NCI-H128 (cell line): ENCODE results near the gene EEPD1.

Source experiments
- DNase-seq: peaks from one replicate; lab custom pipeline; 2025; ENCODE audit not compliant: unreplicated experiment; lab: John Stamatoyannopoulos, UW

The EEPD1 gene

DNA sequence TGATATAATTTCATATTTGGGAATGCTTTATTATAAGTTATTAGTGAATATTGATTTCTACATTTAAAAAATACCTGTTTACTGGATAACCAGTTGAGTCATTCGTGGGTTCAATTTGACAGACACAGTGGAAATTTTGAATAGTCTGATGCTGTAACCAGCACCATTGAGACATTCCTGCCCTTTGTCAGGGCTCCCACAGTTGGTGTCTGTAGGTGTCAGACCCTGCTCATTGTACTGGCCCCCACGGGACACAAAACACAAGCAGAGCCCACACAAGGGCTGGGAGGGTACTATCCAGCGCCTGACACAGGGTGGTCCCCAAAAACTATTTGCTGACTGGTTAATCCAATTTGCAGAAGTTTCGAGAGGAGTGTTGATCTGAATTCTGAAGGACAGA, 35.9 kb downstream of the EEPD1 start:
- DNase-seq = no peak

DNA sequence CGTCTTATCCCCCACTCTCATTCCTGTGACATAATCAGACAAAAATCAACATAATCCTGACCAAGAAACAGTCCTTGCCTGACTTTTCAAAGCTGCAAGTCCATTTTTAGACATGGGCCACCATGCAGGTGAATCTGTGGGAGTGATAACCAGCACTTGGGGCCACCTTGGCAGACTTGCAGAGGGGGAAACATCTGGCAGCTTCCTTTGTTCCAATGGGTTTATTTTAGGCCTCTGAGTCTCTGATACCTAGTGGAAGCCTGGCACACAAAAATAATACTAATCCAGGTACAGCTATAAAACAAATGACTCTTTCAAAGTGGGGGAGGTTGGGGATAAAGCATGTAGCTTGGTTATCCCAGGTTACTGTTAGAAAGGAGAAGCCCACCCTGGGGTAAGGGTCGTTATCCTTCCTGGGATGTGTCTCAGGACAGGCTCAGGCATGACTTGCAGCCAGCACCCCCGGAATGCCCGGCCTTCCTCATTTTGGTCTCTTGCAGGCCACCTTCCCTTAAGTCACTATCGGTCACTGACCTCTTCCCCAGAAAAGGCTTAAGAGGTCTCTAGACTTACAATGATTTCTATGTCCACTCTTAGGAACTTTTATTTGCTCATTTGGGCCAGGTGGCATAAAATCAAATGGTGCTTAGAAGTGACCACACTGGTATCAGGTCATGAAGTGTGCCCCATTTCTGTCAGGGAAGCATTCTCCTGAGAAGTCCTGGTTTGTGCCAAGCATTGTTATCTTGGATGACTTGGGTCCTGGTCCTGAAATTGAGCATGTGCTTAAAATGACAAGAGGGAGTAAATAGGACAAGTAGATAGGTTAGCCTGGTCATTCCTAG, 37.6 kb downstream of the EEPD1 start:
- no peak for DNase-seq

DNA sequence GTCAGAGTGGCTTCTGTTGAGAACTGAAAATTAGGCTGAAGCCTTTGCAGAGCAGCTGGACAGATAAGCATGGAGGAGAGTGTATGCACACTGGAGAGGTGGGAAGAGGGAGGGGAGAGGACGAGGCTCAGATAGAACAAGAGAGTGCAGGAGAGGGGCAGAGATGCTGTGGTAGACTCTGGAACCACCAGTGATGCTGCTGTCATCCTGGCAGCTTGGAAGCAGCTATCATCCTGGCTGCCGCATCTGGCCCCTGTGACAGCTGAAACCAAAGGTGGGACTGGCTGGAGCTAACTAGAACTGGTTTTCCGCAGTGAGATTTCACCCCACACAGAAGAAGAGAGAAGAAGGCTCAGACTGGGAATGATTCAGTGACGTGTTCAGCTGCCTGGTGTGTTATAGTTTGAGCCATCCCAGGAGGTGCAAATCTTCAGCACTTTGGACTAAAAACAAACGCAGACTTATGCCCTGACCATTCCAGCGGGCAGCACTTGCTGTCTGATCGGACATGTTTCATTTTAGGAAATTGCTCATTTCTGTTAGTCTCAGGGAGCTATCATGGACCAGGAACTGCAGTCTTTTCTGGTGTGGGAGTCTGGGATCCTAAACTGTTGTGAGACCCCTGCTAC, 38.4 kb downstream of the EEPD1 start:
- no peak for DNase-seq

DNA sequence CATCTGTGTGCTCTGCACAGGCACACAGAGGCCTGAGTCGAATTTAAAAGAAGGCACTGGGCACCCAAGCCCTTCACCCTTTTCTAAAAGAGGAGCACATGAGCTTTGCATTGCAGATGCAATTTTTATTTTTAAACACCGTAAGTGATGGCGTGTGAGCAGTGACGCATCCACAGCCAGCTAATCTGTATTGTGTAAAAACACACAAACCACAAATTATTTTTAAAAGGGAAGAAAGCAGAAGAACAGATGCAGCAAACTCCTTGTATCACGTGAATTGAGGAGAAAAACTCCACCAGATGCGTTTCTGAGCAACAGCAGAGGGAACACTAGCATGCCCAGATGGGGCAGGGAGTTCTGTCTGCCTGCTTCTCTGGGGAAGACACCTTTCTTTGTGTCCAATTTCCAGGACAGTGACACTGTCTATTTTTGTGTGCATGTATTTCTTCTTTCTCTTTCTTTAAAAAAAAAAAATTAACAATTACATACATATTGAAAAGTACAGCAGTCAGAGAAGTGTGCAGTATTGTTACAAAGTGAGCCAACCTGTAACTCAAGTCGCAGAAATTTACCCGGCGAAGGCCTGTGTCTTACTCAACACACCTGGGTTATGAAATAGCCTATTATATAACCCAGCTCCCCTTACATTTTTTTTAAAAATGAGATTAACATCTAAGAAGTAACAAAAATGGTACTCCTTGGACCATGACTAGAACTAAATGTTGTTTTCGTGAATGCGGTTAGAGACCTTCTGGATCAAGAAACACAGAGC, 39.2 kb downstream of the EEPD1 start:
- no peak for DNase-seq

DNA sequence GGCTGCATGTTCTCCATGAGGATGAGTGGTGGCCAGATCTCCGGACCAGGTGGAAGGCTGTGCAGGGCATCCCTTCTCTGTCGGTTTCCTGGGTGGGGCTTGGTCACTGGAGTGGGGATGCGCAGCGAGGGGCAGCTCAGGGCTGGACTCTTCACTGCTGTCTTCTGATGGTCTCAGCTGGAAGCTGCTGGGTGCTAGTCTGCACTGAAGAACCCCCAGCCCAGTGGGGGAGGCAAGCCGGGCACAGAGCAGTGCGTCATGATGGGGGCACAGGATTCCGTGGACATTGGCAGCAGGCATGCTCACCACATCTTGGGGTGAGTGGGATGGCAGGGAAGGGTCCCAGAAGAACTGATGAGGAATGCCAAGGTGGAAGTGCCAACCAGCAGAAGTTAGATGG, 39.8 kb downstream of the EEPD1 start:
- DNase-seq = no peak

DNA sequence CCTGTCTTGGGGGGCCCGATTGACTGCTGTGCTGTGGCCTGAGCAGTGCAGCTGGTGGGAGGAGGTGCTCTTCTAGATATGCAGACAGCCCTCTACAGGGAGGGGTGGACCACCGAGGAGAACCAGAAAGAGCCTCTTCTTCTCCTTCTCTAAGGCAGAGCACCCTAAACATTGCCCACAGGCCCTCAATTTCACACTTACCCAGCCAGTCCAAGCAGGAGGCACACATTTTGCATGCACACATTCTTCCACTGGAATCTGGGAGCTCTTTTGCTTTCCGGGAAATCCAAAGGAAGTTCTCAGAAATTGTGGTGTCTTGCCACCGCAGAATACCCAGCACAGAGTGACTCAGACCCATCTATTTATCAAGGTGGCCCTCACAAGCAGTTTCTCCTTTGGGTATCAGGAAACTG, 45.8 kb downstream of the EEPD1 start:
- no peak for DNase-seq

DNA sequence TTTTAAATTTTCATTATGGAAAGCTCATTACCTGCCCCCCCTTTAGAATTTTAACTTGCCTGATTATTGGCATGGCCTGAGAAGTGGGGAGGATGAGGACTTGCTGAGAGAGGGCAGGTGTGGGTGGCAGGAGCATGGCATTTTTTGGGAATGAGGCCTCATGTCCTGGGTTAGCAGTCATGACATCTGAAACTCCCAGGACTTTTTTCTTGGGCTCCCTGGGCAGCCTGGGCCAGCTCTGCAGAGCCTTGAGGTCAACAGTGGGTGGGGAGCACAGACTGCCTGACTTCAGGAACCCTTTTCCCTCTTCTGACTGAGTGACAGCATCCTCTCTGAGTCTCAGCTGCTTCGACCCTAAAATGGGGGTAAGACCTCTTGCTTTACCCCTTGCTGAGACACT, 46.3 kb downstream of the EEPD1 start:
- no peak for DNase-seq

DNA sequence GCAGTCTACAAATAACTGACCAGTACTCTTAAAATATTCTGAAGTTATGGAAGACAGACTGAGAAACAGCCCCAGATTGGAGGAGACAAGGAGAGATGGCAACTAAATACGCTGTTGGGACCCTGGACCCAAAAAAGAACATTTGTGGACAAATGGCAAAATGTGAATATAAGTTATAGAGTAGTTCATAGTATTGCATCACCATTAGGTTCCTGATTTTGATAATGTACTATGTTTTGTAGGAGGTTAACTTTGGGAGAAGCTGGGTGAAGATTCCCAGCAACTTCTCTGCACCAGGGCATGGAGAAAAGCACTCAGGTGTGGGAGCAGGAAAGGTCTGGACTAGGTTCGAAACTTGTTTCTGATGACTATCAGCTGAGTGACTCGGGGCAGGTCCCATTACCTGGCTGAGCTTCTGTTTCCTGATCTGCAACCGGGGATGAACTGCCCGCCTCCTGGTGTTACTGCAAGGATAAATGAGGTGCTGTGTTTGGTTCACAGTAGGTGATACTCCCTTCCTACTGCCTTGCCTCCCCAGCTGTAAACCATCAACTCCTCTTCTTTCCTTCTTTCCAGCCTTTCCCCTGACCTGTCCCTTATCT, 48.2 kb downstream of the EEPD1 start:
- DNase-seq = no peak

DNA sequence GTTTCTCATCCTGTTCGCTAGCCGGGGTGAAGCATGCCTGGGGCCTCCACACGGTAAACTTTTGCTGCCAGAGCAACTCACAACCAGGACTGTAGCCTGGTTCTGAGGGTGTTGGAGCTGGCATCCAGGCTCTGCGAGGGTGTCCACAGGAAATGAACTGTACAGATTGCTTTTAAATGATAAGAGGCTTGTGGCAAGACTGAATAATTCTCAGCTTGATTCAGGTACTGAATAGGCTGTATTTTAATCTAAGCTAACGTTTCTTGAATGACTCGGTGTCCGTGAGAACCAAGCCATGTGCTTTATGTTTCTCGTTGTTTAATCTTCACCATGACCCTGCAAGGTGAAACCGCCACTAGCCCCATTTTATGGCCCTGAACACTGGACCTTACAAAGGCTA, 49.3 kb downstream of the EEPD1 start:
- no peak for DNase-seq

DNA sequence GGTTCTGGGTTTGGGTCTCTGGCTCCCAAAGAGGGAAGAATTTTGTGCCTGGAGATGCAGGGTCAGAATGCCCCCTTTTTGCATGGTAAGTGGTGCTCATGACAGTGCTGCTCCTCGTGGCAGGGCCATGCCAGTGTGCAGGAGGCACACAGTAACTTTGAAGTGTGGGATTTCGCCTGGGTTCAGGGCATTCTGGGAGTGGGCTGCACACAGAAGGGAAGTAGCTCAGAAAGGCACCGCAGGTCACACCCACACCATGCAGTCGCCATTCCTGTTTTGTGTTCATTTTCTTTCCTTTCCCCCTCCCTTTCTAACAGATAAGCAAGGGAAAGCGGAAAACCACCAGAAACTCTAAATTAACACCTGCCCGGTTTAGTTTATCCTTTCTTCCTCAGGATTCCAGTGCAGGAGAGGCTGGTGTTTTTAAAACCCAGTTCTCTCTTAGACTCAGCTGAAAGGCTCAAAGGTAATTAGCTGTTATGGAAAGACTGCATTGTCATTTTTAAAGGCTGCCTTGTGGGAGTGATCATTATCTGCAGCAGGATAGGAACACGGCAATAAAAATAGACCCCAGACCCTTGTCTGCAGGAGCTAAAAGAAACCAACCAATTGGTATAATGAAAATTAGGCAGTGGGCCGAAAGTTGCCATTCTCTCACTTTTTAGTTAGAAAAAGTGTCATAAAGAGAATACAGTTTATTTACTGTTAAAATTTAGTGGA, 50.2 kb downstream of the EEPD1 start:
- DNase-seq = no peak

DNA sequence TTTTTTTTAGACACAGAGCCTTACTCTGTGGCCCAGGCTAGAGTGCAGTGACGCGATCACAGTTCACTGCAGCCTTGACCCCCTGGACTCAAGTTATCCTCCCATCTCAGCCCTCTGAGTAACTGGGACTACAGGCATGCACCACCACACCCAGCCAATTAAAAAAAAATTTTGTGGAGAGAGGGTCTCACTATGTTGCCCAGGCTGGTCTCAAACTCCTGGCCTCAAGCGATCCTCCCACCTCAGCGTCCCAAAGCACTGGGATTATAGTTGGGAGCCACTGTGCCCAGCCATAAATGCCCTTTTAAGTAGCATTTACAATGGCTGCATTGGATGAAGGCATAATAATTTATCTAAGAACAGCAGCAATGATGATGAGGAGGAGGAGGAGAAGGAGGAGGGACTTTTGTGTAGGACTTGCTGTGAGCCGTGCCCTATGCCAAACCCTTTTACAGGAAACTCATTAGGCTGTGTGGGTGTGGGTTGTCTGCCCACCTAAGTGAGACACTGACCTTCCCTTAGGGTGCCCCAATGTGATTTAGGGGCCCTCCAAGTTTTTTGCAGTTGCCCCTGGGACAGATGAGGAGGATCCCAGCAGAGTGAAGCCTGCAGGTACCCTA, 51.1 kb downstream of the EEPD1 start:
- no peak for DNase-seq

DNA sequence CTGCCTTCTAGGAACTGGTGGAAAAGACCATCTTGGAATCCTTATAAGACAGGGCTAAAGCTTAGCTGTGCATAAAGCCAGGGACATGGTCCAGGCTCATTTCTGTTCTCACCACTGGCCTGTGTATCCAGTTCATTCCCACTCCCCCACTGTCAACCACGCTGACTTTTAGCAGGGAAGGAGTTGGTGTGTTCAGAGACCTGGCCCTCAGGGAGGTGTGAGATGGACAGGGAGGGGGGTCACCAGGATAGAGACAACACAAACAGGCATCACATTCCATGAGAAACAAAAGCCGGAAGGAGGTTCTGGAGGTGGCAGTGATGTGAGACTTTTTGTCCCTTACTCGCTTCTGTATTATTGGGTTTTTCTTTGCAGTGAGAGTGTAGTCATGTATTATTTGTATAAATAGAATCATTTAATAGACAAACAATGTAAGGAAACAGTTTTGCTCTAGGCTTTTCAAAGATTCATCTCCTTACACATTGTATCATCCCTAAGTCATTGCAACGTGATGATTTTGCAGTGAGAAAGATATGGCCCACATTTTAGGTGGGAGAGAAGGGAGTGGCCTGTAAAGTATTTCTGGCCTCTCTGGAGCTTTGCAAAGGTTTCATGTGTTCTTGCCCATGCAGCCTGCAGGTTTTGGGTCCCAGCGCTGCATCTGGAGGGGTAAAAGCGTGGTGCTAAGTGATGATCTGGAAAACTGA, 52.0 kb downstream of the EEPD1 start:
- DNase-seq = no peak

DNA sequence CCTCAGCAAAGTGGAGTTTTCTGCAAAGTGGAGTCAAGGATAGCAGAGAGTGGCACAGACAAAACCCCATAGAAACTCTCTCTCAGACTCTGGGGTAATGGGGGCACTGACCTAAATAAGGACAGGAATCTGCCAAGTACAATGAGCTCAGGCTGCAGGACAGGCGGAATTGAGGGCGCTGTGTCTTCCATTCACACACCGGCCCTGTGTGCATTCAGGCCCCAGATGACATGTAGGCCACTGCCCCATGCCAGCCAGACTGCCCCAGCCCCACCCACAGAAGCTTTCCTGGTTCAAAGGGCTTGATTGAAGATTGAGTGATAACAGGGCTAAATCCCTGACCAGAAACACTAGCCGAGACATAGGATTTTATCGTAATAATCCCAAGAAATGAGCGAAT, 52.7 kb downstream of the EEPD1 start:
- DNase-seq = no peak

DNA sequence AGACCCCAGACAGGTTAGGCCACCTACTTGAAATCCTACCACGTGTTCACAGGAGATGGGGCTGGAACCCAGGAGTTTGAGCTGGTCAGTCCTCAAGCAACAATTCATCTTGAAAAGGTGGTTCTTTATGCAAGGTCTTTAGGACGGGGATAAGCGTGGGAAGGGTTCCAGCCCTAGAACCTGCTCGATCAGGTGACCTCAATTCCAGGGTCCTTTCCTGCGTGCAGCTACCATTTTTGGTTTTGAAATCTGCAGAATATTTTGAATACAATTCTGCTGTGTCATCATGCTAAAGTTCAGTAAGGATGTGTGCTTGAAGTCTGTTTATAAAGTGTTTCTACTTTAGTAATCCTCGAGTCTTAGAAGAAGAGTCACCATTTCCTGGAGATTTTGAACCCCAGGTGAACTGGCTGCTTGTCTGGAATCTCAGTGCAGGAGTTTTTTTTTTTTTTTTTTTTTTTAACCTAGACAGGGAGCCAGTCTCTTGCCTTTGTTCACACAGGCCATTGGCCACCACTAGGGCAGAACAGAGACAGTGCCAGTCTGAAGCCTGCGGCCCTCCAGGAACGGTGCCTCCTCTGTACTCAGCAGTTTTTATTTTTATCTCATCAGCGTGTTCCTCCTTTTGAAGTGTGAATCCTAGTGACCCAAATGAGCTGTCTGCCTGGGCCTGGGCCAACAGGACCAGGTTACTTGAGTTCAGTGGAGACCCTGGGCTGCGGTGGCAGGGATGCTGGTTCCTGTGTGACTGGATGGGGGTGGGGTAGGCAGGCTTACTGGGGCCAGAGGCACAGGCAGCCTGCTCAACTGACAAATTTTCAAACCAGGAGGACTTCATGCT, 54.6 kb downstream of the EEPD1 start:
- DNase-seq = no peak

DNA sequence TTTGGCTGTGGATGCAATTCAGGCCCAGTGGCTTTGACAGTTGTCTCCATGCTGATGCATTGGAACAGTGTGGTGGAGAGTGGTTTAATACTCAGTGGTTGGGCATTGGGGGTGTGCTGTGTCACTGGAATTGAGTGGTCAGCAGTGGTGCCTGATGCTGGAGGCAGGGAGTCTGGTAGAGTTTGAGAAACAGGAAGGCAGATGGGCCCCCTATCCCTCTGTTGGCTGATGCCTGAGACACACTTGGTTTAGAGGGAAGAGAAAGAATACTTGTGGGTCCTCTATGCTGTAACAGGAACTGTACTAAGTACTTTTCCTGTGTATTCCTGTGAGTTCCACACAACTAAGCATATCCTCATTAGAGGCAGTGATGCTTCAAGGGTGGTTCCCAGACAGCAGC, 55.4 kb downstream of the EEPD1 start:
- no peak for DNase-seq

DNA sequence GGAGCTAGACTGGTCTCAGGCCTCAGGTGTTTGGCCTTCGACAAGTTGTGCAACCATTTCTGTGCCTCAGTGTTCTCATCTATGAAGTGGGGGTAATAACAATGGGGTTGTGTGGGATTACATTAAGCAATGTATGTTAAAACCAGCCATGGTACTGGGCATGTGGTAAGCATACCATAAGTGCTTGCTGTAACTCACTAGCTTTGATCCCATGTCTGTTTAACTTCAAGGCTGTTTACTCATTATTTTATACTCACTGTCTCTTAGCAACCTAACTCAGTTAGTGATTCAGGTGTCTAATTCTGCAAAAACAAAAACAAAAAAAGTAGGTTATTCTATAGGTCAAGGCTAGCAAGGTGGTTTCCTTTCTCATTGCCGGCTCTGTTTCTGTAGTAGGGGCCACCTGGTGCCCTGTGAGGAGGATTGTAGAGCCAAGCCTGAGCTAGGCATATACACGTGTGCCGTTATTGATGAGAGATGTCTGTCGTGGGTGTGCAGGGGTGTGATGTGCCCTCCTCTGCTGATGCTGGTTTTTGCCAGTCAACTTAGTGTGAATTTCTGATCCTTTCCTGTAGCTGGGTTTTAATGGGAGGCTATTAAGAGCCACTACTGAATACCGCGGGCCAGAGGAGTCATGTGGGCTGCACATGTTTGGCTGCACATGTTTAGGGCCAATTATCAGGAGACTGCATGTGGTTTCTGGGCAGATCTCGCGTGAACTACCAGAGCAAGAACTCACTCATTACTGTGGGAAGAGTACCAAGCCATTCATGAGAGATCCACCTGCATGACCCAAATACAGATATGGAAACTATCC, 56.2 kb downstream of the EEPD1 start:
- DNase-seq = no peak

DNA sequence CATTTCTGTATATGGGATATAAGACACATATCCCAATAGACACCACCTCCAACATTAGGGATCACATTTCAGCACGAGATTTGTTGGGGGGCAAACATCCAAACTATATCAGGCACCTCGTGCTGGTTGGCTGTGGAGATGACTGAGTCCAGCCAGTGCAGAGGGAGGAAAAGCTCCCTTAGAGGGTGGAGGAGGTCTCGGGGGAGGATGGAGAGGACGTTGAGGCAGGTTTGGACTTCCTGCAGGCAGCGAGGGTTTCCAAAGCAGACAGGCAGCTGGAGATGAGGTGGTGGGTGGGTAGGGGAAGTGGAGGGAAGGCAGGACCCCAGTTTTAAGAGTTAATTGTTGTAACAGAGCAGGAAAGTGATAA, 56.7 kb downstream of the EEPD1 start:
- DNase-seq = no peak

DNA sequence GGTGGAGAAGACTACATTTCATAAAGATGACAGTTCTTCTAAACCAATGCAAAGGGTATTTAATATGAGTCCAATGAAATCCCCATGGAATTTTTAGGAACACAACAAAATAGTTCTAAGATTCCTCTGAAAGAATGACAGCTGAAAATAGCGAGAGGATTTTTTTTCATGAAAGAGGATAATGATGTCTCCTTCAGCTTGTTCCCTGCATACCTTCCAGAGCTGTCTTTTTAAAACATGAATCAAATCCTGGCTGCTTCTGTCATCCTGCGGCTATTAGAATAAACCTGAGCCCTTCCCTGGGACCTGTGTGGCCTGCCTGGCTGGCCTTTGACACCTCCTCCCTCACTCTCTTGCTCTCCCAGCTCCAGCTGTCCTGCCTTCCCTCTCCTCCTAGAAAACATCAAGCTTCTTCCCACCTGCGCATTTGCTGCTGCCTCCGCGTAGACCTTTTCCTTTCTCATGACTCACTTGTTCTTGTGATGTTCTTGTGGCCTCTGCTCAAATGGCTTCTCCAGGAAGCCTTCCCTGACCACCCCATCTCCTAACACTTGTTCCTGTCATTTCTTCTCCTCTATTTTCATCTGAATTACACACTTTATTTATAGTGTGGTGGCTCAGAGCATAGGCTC, 57.4 kb downstream of the EEPD1 start:
- DNase-seq = no peak
